Measurements from ENCODE around the gene BAHCC1.

The BAHCC1 gene

GRCh38 chr17:81365601-81366585 lies 29.4 kb upstream of the BAHCC1 start (continued):
- TF ChIP-seq ZBTB49 (tag by site-specific recombination; IDR thresholded peaks at IDR 0.05; ENCODE audit: low read depth) (no peak), ZNF114 (tag by site-specific recombination; IDR thresholded peaks at IDR 0.05) (no peak), ZBTB7A (tag by site-specific recombination; IDR thresholded peaks at IDR 0.05; ENCODE audit: low read depth) (0 out of 2 replicates have a peak, but pooled peaks have one; percentile 14), GLI2 (tag by site-specific recombination; IDR thresholded peaks at IDR 0.05; ENCODE audit: borderline replicate concordance, low read depth) (no peak), AEBP2 (tag by site-specific recombination; IDR thresholded peaks at IDR 0.05; ENCODE audit: borderline replicate concordance) (no peak), MZF1 (tag by site-specific recombination; IDR thresholded peaks at IDR 0.05; ENCODE audit: borderline replicate concordance) (no peak), ZNF221 (tag by site-specific recombination; IDR thresholded peaks at IDR 0.05; ENCODE audit: borderline replicate concordance) (no peak), ZNF280C (tag by site-specific recombination; IDR thresholded peaks at IDR 0.05) (no peak), ZNF837 (tag by site-specific recombination; IDR thresholded peaks at IDR 0.05) (no peak), ZNF211 (tag by site-specific recombination; IDR thresholded peaks at IDR 0.05; ENCODE audit: low read depth) (no peak), PATZ1 (tag by site-specific recombination; IDR thresholded peaks at IDR 0.05) (peak; percentile 85), ZNF580 (tag by site-specific recombination; IDR thresholded peaks at IDR 0.05) (no peak), ZNF292 (tag by site-specific recombination; IDR thresholded peaks at IDR 0.05; ENCODE audit: borderline replicate concordance, low read depth) (no peak), REST (tag by site-specific recombination; IDR thresholded peaks at IDR 0.05) (no peak), ZNF16 (tag by site-specific recombination; IDR thresholded peaks at IDR 0.05; ENCODE audit: low read depth) (no peak), KLF9 (tag by site-specific recombination; IDR thresholded peaks at IDR 0.05; ENCODE audit: low read depth) (no peak), ZNF664 (tag by site-specific recombination; IDR thresholded peaks at IDR 0.05) (no peak), KLF1 (tag by site-specific recombination; IDR thresholded peaks at IDR 0.05) (peak; percentile 39; the same call in 1 of the 2 replicates), ZNF473 (tag by site-specific recombination; IDR thresholded peaks at IDR 0.05) (no peak), GLIS2 (tag by site-specific recombination; IDR thresholded peaks at IDR 0.05) (peak; percentile 60), ZNF600 (tag by site-specific recombination; IDR thresholded peaks at IDR 0.05) (peak; percentile 24; the same call in 1 of the 2 replicates), ZSCAN23 (tag by site-specific recombination; IDR thresholded peaks at IDR 0.05) (no peak), ZNF449 (tag by site-specific recombination; IDR thresholded peaks at IDR 0.05) (no peak), ZBTB20 (tag by site-specific recombination; IDR thresholded peaks at IDR 0.05) (no peak)

All from HEK293 (cell line).